ENCODE measurements around the gene OGFR. TPM values are rescaled to one million over a fixed set of nuclear protein-coding genes. Genes with fewer than 3 reads are reported as not detected.
A peak's percentile ranks its signal among the peaks of the same experiment; 100 is the strongest.

OGFR gene
- total and polyA plus RNA-seq, 2 experiments from 2014 or later: 9.6 to 50.6 TPM

GRCh38 chr20:62768551-62769287, 35.9 kb upstream of the OGFR start:
- Histone ChIP-seq H2AFZ (no peak overlapping the region), H3K36me3 (ENCODE audit: insufficient read depth) (no peaks in the 10 kb centered on the region), H3K9me2 (ENCODE audit: insufficient read depth) (no peaks in the 10 kb centered on the region), H3F3A (replicated peaks; ENCODE audit: low read depth) (0 out of 2 replicates have a peak, but pooled peaks cover 2% of the 10 kb centered on the region), H3K4me2 (no peak overlapping the region), H4K20me1 (replicated peaks; ENCODE audit: insufficient read depth) (no peaks in the 10 kb centered on the region), H3K79me2 (replicated peaks; ENCODE audit: insufficient read depth) (no peaks in the 10 kb centered on the region), H3K4me3 (no peak overlapping the region), H3K4me1 (ENCODE audit: insufficient read depth) (no peaks in the 10 kb centered on the region; the same call in 1 of the 2 replicates), H3K27me3 (ENCODE audit: insufficient read depth) (no peaks in the 10 kb centered on the region), H3K27ac (ENCODE audit: low read depth) (no peak overlapping the region)
- peaks cover 6% of the 10 kb centered on the region for H3K27me3 Mint-ChIP-seq (ENCODE audit: insufficient read depth, low read depth, poor library complexity)
- no peaks in the 10 kb centered on the region for H3K9me3 Mint-ChIP-seq
- ATAC-seq (peak; percentile 59), DNase-seq (ENCODE audit: low spot score) (peak; percentile 49)
- no peaks in the 10 kb centered on the region for H3K36me3 Mint-ChIP-seq (ENCODE audit: low read depth)
- no peak for TF ChIP-seq CREB1 (CRISPR knock-in tag; IDR thresholded peaks at IDR 0.05; ENCODE audit: low read depth)
- no peak for TF ChIP-seq ZNF114 (CRISPR knock-in tag; IDR thresholded peaks at IDR 0.05)
- no peak for TF ChIP-seq STAT1 (IDR thresholded peaks at IDR 0.05; ENCODE audit: unreplicated experiment)
- TF ChIP-seq ZNF462 (CRISPR knock-in tag; IDR thresholded peaks at IDR 0.05): no peak
- no peak for TF ChIP-seq JUNB (IDR thresholded peaks at IDR 0.05; ENCODE audit: unreplicated experiment)
- TF ChIP-seq ETS1 (IDR thresholded peaks at IDR 0.05): no peak
- TF ChIP-seq NANOG (IDR thresholded peaks at IDR 0.05; ENCODE audit: borderline replicate concordance): no peak
- no peak for TF ChIP-seq POLR2AphosphoS5 (IDR thresholded peaks at IDR 0.05; ENCODE audit: low read depth)
- TF ChIP-seq REST (IDR thresholded peaks at IDR 0.05; ENCODE audit: unreplicated experiment): no peak
- TF ChIP-seq EZH2 (IDR thresholded peaks at IDR 0.05; ENCODE audit: low read depth, unreplicated experiment): no peak
- no peak for TF ChIP-seq ZNF331 (CRISPR knock-in tag; IDR thresholded peaks at IDR 0.05; ENCODE audit: low read depth)
- TF ChIP-seq CTCF (conservative IDR thresholded peaks at IDR 0.05; ENCODE audit: low read depth in 2 of 2): no peak
- no peak for TF ChIP-seq EZH2phosphoT487 (IDR thresholded peaks at IDR 0.05; ENCODE audit: unreplicated experiment)
- peaks cover 20% of the 10 kb centered on the region for H3K4me1 Mint-ChIP-seq
- peak overlapping the region; percentile 68; the same call in 1 of the 2 replicates for H3K27ac Mint-ChIP-seq
- no peak overlapping the region for H3K4me3 Mint-ChIP-seq

Data from GM23338 (cell line).